ENCODE data around the gene TMEM259.

DNA sequence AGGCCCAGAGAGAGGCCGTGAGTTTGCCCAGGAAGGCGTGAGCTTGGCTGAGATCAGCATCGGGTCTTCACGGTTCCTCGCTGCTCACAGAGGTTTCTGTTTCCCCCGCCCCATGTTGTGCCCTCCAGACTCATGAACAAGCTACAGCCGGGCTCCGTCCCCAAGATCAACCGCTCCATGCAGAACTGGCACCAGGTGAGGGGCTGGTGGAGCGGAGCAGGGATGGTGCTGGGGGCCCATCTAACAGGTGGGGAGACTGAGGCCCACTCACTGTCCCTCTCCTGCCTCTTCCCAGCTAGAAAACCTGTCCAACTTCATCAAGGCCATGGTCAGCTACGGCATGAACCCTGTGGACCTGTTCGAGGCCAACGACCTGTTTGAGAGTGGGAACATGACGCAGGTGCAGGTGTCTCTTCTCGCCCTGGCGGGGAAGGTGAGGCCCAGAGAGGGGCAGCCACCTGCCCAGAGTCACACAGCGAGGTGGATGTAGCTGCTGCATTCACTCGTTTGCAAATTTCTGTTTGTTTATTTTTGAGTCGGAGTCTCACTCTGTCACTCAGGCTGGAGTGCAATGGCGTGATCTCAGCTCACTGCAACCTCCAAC, 11.4 kb upstream of the TMEM259 start:
- TF ChIP-seq POLR2A (IDR thresholded peaks at IDR 0.05): no peak
- TF ChIP-seq, protein P1, sequence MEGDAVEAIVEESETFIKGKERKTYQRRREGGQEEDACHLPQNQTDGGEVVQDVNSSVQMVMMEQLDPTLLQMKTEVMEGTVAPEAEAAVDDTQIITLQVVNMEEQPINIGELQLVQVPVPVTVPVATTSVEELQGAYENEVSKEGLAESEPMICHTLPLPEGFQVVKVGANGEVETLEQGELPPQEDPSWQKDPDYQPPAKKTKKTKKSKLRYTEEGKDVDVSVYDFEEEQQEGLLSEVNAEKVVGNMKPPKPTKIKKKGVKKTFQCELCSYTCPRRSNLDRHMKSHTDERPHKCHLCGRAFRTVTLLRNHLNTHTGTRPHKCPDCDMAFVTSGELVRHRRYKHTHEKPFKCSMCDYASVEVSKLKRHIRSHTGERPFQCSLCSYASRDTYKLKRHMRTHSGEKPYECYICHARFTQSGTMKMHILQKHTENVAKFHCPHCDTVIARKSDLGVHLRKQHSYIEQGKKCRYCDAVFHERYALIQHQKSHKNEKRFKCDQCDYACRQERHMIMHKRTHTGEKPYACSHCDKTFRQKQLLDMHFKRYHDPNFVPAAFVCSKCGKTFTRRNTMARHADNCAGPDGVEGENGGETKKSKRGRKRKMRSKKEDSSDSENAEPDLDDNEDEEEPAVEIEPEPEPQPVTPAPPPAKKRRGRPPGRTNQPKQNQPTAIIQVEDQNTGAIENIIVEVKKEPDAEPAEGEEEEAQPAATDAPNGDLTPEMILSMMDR (IDR thresholded peaks at IDR 0.05): no peak
- no peak for TF ChIP-seq POLR2AphosphoS5 (IDR thresholded peaks at IDR 0.05)
